A673 (cell line): ENCODE results near the gene DOK6.

ENCODE experiments used
- CTCF ChIP-seq: fragments of 300-800, 200-600 bp; sonication (generic); conservative IDR thresholded peaks from 2 replicates; pipeline ENCODE4 v1.5.1; 2017; ENCODE audit warnings: low read depth, mild to moderate bottlenecking, antibody characterized with exemption, low read length, moderate library complexity, mixed read lengths
- EZH2 ChIP-seq: fragments of 200-600 bp; sonication (generic); IDR thresholded peaks from 2 replicates; pipeline ENCODE4 v1.6.1; 2017; ENCODE audit warnings: borderline replicate concordance, low read depth, mild to moderate bottlenecking, mixed read lengths, antibody characterized with exemption, low read length; ENCODE audit not compliant: poor library complexity, severe bottlenecking

- no peak for TF ChIP-seq CTCF
- no peak for TF ChIP-seq EZH2
These were observed 136.5 kb downstream of the DOK6 start for GRCh38 chr18:69537183-69537582.
